Raji (cell line): ENCODE measurements around the gene MAGEB17.

Experiments
- POLR2A ChIP-seq: IDR thresholded peaks from 2 replicates; pipeline ENCODE4 v1.6.1; 2011; ENCODE audit warnings: low read depth, low read length, control low read depth; ENCODE audit not compliant: insufficient read depth

MAGEB17 gene

GRCh38 chrX:16186380-16187007 lies 19.2 kb downstream of the MAGEB17 start:
- TF ChIP-seq POLR2A, result no peak

GRCh38 chrX:16187024-16187760 lies 19.9 kb downstream of the MAGEB17 start:
- TF ChIP-seq POLR2A, result no peak

- no peak for TF ChIP-seq POLR2A
Observed at GRCh38 chrX:16188687-16189086, 21.4 kb downstream of the MAGEB17 start.

- no peak for TF ChIP-seq POLR2A
Observed at GRCh38 chrX:16191605-16192004, 24.3 kb downstream of the MAGEB17 start.

GRCh38 chrX:16196829-16197228 lies 29.5 kb downstream of the MAGEB17 start:
- TF ChIP-seq POLR2A, result no peak

- no peak for TF ChIP-seq POLR2A
Observed at GRCh38 chrX:16199343-16199742, 32.1 kb downstream of the MAGEB17 start.

- TF ChIP-seq POLR2A, result no peak
Observed at GRCh38 chrX:16202943-16203342, 35.7 kb downstream of the MAGEB17 start.

GRCh38 chrX:16204538-16204937 lies 37.3 kb downstream of the MAGEB17 start:
- no peak for TF ChIP-seq POLR2A

GRCh38 chrX:16205840-16206239 lies 38.6 kb downstream of the MAGEB17 start:
- no peak for TF ChIP-seq POLR2A

- no peak for TF ChIP-seq POLR2A
Observed at GRCh38 chrX:16207634-16208033, 40.4 kb downstream of the MAGEB17 start.

- TF ChIP-seq POLR2A, result no peak
Observed at GRCh38 chrX:16208601-16209000, 41.3 kb downstream of the MAGEB17 start.

GRCh38 chrX:16210061-16210460 lies 42.8 kb downstream of the MAGEB17 start:
- no peak for TF ChIP-seq POLR2A

GRCh38 chrX:16212024-16212423 lies 44.7 kb downstream of the MAGEB17 start:
- TF ChIP-seq POLR2A, result no peak

GRCh38 chrX:16212436-16212835 lies 45.2 kb downstream of the MAGEB17 start:
- TF ChIP-seq POLR2A, result no peak

- no peak for TF ChIP-seq POLR2A
Observed at GRCh38 chrX:16213961-16214360, 46.7 kb downstream of the MAGEB17 start.

- no peak for TF ChIP-seq POLR2A
Observed at GRCh38 chrX:16215660-16216059, 48.4 kb downstream of the MAGEB17 start.
